NCI-H187 treated with DMSO at 0.1 percent for 48 hours (cell line): ENCODE data around the gene LTBP3.

ENCODE experiments used
- DNase-seq: peaks from one replicate; lab custom pipeline; 2025; lab: John Stamatoyannopoulos, UW

The LTBP3 gene

GRCh38 chr11:65585396-65586246 lies 27.5 kb upstream of the LTBP3 start:
- DNase-seq: no peak

DNA sequence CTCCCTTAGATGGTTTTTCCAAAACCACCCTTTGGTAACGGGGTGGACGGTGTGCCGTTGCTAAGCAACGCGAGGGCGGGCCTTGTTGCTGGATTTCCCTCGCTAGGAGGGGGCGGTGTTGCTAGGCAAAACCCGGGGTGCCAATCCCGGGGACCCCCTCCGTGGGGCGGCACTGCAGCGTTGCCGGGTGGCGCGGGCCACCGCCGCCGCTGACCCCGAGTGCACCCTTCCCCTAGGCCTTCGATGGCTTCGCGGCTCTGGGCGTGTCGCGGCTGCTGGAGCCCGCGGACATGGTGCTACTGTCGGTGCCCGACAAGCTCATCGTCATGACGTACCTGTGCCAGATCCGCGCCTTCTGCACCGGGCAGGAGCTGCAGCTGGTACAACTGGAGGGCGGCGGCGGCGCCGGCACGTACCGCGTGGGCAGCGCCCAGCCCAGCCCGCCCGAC lies 26.6 kb upstream of the LTBP3 start:
- DNase-seq: no peak

DNA sequence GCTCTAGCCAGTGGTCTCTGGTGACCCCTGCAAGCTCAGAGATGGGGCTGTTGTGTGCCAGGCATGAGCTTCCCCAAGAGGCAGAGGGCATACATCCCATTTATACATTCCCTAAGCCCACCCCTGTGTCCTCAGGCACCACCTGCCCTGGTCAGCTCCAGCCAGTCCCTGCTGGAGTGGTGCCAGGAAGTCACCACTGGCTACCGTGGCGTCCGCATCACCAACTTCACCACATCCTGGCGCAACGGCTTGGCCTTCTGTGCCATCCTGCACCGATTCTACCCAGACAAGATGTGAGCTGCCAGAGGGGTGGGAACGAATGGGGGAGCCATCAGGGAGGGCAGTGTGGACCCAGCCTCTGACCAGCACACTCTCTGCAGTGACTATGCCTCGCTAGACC lies 25.9 kb upstream of the LTBP3 start:
- no peak for DNase-seq

- no peak for DNase-seq
Observed at GRCh38 chr11:65583589-65583988, 25.4 kb upstream of the LTBP3 start.

GRCh38 chr11:65581928-65582327 lies 23.8 kb upstream of the LTBP3 start:
- DNase-seq: no peak

DNA sequence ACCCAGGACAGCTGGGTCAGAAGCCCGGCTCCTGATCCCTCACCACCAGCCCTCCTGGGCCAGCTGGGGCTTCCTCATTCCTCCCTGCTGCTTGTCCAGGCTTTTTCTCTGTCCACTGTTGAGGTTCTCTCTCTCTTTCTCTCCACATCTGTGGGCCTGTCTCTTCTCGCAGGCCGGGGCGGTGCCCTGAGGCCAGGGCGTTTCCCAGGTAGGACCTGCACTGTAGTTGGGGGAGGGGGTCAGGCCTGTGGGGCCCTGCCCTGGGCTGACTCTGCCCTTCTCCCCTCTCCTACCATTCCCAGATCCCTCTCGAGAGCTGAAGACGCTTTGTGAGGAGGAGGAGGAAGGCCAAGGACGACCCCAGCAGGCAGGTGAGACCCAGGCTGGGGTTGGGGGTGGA lies 22.6 kb upstream of the LTBP3 start:
- DNase-seq: no peak

DNA sequence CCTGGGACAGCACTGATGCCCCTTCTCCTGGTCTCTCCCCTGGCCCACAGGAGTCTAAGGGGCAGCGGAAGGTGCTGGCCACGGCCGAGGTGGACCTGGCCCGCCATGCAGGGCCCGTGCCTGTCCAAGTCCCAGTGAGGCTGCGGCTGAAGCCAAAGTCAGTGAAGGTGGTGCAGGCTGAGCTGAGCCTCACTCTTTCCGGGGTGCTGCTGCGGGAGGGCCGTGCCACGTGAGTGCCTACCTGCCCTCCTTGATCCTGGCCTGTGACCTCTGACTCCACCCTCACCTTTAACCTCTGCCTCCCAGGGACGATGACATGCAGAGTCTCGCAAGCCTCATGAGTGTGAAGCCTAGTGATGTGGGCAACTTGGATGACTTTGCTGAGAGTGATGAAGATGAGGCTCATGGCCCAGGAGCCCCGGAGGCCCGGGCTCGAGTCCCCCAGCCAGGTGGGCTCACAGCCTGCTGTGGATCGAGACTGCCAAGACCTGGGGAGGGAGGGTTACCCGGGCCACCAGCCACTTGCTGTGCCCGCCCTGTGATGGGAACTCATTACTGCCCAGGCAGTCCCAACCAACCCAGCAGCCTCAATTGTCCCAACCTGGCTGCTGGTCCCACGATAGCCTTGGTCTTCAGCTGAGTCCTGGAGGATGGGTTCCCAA lies 22.0 kb upstream of the LTBP3 start:
- no peak for DNase-seq

DNA sequence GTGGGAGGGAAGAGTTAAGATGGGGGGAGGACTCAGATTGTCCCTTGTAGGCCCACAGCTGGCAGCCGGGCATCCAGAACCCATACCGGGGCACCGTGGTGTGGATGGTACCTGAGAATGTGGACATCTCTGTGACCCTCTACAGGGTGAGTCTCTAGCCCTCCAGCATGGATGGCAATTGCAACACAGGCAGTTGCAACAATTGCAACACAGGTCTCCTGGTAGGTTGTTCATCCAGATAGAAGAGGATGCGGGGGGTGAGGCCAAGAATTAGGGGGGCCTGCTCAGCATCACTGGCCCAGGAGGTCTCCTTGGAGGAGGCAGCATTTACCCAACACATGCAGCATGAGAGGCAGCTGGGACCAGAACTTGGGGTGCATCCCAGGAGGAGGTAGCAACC lies 21.1 kb upstream of the LTBP3 start:
- no peak for DNase-seq

GRCh38 chr11:65578667-65579066 lies 20.5 kb upstream of the LTBP3 start:
- DNase-seq: no peak

DNA sequence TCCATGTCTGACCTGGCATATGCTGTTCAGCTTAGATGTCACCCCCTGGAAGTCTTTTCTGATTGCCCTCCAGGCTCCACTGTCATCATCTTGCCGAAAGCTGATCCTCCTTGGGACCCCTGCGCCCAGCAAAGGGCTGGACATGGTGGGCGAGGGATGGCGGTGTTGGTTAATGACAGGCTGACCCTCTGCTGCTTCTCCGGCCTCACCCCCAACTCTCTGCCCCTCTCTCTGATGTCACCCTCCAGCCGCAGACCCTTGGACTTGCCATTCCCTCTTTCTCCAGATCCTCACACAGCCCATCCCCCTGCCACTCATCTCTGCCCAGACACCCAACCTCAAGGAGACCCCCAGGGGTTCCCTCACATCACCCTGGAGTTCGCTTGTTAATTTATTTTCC lies 20.0 kb upstream of the LTBP3 start:
- no peak for DNase-seq

- no peak for DNase-seq
Observed at GRCh38 chr11:65577756-65578109, 19.6 kb upstream of the LTBP3 start.

DNA sequence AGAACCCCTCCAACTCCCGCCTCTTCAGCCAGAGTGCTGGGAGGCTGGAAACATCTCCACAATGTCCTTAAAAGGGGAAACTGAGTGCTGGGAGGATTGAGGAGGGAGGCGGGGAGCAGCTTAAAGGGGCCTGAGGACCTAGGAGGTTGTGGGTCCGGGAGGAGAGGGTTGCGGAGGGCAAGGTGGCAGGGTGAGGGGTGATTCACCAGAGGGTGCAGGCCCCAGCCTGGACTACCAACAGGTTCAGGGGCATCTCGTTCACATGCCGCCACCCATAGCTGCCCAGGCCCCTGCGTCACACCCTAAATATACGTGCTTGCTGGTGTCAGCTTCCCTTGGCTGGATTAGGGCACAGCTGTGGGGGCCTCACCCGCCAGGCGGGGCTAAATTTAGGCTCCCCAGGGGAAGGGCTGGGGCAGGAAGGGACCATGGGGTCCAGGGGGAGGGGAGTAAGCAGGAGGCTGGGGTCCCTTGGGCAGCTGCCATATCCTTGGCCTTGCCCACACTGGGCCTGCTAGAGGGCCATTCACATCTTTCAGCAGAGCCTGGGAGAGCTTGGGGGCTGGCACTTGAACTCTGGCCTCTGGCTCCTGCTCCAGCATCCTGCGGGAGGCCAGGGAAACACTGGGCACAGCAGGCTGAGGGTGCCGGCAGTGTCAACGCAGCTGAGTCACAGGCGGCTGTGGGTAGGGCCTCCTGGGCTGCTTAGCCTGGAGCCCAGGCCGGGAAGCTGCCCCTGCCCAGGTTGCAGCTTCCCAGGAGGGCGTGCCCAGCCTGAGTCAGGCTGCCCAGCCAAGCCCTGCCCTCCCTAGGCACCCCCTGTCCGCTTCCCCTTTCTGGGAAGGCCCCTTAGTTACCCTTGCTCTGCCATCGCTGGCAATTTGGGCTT lies 19.0 kb upstream of the LTBP3 start:
- DNase-seq: no peak

DNA sequence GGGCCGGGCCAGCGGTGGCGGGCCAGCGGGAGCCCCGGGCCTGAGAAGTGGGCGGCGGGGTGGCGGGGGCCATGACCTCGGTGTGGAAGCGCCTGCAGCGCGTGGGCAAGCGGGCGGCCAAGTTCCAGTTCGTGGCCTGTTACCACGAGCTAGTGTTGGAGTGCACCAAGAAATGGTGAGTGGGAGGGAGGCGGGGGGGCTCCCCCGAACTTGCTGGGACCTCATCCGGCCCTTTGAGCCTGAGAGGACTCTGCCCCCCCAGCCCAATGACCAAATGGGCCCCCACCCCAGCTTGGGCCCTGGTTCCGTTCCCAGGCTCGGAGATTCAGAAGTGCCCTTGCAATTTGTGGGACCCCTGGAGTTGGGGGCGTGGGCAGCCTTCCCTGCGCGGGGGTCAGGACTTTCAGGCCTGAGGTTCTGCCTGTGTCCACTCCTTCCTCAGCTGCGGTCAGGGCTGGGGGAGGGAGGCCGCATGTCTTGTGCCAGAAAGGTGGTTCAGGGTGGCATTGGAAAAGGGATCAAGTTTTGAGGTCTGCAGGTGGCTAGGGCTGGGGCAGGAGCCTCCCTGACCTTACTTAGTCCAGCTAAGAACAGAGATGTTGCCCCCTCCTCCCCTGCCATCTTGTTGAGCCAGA lies 18.2 kb upstream of the LTBP3 start:
- no peak for DNase-seq

- no peak for DNase-seq
Observed at GRCh38 chr11:65575568-65576231, 17.5 kb upstream of the LTBP3 start, which contains the start of gene EHBP1L1. TSS of gene EHBP1L1 (plus strand) at chr11:65576053. CDS start at chr11:65576303, 250 bp downstream.

GRCh38 chr11:65574811-65575567 lies 16.8 kb upstream of the LTBP3 start:
- DNase-seq: no peak

GRCh38 chr11:65574109-65574810 lies 16.1 kb upstream of the LTBP3 start:
- DNase-seq: no peak

DNA sequence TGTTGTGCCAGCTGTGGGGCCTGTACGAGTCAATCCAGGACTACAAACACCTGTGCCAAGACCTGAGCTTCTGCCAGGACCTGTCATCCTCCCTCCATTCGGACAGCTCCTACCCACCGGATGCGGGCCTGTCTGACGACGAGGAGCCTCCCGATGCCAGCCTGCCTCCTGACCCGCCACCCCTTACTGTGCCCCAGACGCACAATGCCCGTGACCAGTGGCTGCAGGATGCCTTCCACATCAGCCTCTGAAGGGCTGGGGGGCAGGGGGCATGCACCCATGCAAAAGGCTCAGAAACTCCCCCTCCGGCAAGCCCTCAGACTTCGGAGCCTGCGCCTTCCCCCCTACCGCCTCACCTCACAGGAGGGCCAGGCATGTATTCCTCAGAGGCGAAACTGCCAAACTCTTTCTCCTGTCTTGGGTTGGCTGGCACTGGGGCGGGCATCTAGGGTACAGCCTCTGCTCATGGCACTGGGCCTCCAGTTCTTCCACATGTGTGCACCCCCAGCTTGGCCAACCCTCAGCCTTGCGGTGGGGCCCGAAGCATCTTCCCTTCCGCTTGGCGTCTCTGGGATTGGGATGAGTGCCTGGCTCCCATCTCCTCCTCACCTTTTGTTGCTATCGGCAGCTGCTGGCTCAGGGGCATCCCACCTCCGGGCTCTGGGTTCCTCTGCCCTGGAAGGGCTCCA lies 15.4 kb upstream of the LTBP3 start:
- DNase-seq: no peak

GRCh38 chr11:65572356-65573051 lies 14.3 kb upstream of the LTBP3 start, which contains the start of gene FAM89B:
TSS of gene FAM89B (plus strand) at chr11:65572538. CDS start at chr11:65572670, 132 bp downstream.
- no peak for DNase-seq

GRCh38 chr11:65571940-65572339 lies 13.8 kb upstream of the LTBP3 start:
- no peak for DNase-seq
